ENCODE results near the gene L3MBTL4. TPM values are rescaled to one million over a fixed set of nuclear protein-coding genes. Genes with fewer than 3 reads are reported as not detected.

L3MBTL4 gene
- total RNA-seq, 1 donor from 2014 or later, result 0.59 TPM

- H3K36me3 Mint-ChIP-seq (ENCODE audit: unreplicated experiment), result no peaks in the 10 kb centered on the region
- H3K27me3 Mint-ChIP-seq (ENCODE audit: unreplicated experiment), result peaks cover 3% of the 10 kb centered on the region
- no peak overlapping the region for H3K27ac Mint-ChIP-seq (ENCODE audit: unreplicated experiment)
- DNase-seq (ENCODE audit: extremely low spot score, unreplicated experiment), result no peak
- H3K4me1 Mint-ChIP-seq (ENCODE audit: unreplicated experiment), result no peaks in the 10 kb centered on the region
- H3K9me3 Mint-ChIP-seq (ENCODE audit: unreplicated experiment), result no peaks in the 10 kb centered on the region
- no peak overlapping the region for H3K4me3 Mint-ChIP-seq (ENCODE audit: unreplicated experiment)
- no peak for TF ChIP-seq CTCF (IDR thresholded peaks at IDR 0.05)
Observed at GRCh38 chr18:5918205-5918858, 496.4 kb downstream of the L3MBTL4 start.

GRCh38 chr18:5914951-5915350 is 499.8 kb downstream of the L3MBTL4 start:
- Mint-ChIP-seq H3K36me3 (ENCODE audit: unreplicated experiment) (no peaks in the 10 kb centered on the region), H3K4me1 (ENCODE audit: unreplicated experiment) (no peaks in the 10 kb centered on the region), H3K27ac (ENCODE audit: unreplicated experiment) (no peak overlapping the region), H3K4me3 (ENCODE audit: unreplicated experiment) (no peak overlapping the region), H3K27me3 (ENCODE audit: unreplicated experiment) (peaks cover 3% of the 10 kb centered on the region), H3K9me3 (ENCODE audit: unreplicated experiment) (no peaks in the 10 kb centered on the region)
- TF ChIP-seq CTCF (IDR thresholded peaks at IDR 0.05), result no peak
- no peak for DNase-seq (ENCODE audit: extremely low spot score, unreplicated experiment)

GRCh38 chr18:5914016-5914415 is 500.7 kb downstream of the L3MBTL4 start:
- Mint-ChIP-seq H3K9me3 (ENCODE audit: unreplicated experiment) (no peaks in the 10 kb centered on the region), H3K4me1 (ENCODE audit: unreplicated experiment) (peaks cover 3% of the 10 kb centered on the region), H3K4me3 (ENCODE audit: unreplicated experiment) (no peak overlapping the region), H3K36me3 (ENCODE audit: unreplicated experiment) (no peaks in the 10 kb centered on the region), H3K27me3 (ENCODE audit: unreplicated experiment) (no peaks in the 10 kb centered on the region), H3K27ac (ENCODE audit: unreplicated experiment) (no peak overlapping the region)
- DNase-seq (ENCODE audit: extremely low spot score, unreplicated experiment), result no peak
- TF ChIP-seq CTCF (IDR thresholded peaks at IDR 0.05), result no peak

GRCh38 chr18:5912566-5912965 is 502.1 kb downstream of the L3MBTL4 start:
- H3K27me3 Mint-ChIP-seq (ENCODE audit: unreplicated experiment), result no peaks in the 10 kb centered on the region
- H3K27ac Mint-ChIP-seq (ENCODE audit: unreplicated experiment), result no peak overlapping the region
- H3K4me3 Mint-ChIP-seq (ENCODE audit: unreplicated experiment), result no peak overlapping the region
- no peaks in the 10 kb centered on the region for H3K9me3 Mint-ChIP-seq (ENCODE audit: unreplicated experiment)
- H3K36me3 Mint-ChIP-seq (ENCODE audit: unreplicated experiment), result no peaks in the 10 kb centered on the region
- no peak for DNase-seq (ENCODE audit: extremely low spot score, unreplicated experiment)
- peaks cover 3% of the 10 kb centered on the region for H3K4me1 Mint-ChIP-seq (ENCODE audit: unreplicated experiment)
- TF ChIP-seq CTCF (IDR thresholded peaks at IDR 0.05), result no peak

GRCh38 chr18:5909125-5909524 is 505.6 kb downstream of the L3MBTL4 start:
- no peak for TF ChIP-seq CTCF (IDR thresholded peaks at IDR 0.05)
- no peaks in the 10 kb centered on the region for H3K9me3 Mint-ChIP-seq (ENCODE audit: unreplicated experiment)
- H3K27ac Mint-ChIP-seq (ENCODE audit: unreplicated experiment), result no peak overlapping the region
- H3K36me3 Mint-ChIP-seq (ENCODE audit: unreplicated experiment), result no peaks in the 10 kb centered on the region
- DNase-seq (ENCODE audit: extremely low spot score, unreplicated experiment), result no peak
- no peak overlapping the region for H3K4me3 Mint-ChIP-seq (ENCODE audit: unreplicated experiment)
- H3K4me1 Mint-ChIP-seq (ENCODE audit: unreplicated experiment), result peaks cover 3% of the 10 kb centered on the region
- peaks cover 2% of the 10 kb centered on the region for H3K27me3 Mint-ChIP-seq (ENCODE audit: unreplicated experiment)

Small RNA genes lying within 50 kb of the gene (microRNA-seq; reads per million reads assigned to microRNA genes)
- not detected for gene MIR4317 (ENCODE audit: unreplicated experiment)
